ENCODE measurements around the gene OGT. TPM values are rescaled to one million over a fixed set of nuclear protein-coding genes. Genes with fewer than 3 reads are reported as not detected.
"Not testable (repeated sequence)": the region's sequence is repeated elsewhere in the genome, so short reads cannot be mapped to it uniquely, and the experiment has no call there.

The OGT gene
- total RNA-seq, 1 donor, result 323 TPM

- no peaks in the 10 kb centered on the region for H3K27me3 ChIP-seq (ENCODE audit: insufficient read depth, low read length)
- no peaks in the 10 kb centered on the region for H3K9me3 ChIP-seq (ENCODE audit: low read depth, low read length)
- H3K4me1 ChIP-seq (ENCODE audit: insufficient read depth, low read length), result no peaks in the 10 kb centered on the region
Observed at GRCh38 chrX:71599965-71600364, 67.1 kb downstream of the OGT start.

GRCh38 chrX:71603618-71604017 is 70.7 kb downstream of the OGT start:
- Histone ChIP-seq H3K4me1 (ENCODE audit: insufficient read depth, low read length) (peaks cover 17% of the 10 kb centered on the region), H3K4me3 (ENCODE audit: low read length) (no peak overlapping the region), H3K27me3 (ENCODE audit: insufficient read depth, low read length) (no peaks in the 10 kb centered on the region), H3K9me3 (ENCODE audit: low read depth, low read length) (no peaks in the 10 kb centered on the region)

More at GRCh38 chrX:71599965-71600364, 67.1 kb downstream of the OGT start:
- H3K4me3 ChIP-seq (ENCODE audit: low read length), result no peak overlapping the region

- peaks cover 18% of the 10 kb centered on the region for H3K4me1 ChIP-seq (ENCODE audit: insufficient read depth, low read length)
- no peak overlapping the region for H3K4me3 ChIP-seq (ENCODE audit: low read length)
- H3K27me3 ChIP-seq (ENCODE audit: insufficient read depth, low read length), result no peaks in the 10 kb centered on the region
- H3K9me3 ChIP-seq (ENCODE audit: low read depth, low read length), result no peaks in the 10 kb centered on the region
Observed at GRCh38 chrX:71604141-71604540, 71.2 kb downstream of the OGT start.

- H3K4me1 ChIP-seq (ENCODE audit: insufficient read depth, low read length), result peaks cover 18% of the 10 kb centered on the region
- no peaks in the 10 kb centered on the region for H3K9me3 ChIP-seq (ENCODE audit: low read depth, low read length)
- no peaks in the 10 kb centered on the region for H3K27me3 ChIP-seq (ENCODE audit: insufficient read depth, low read length)
- no peak overlapping the region for H3K4me3 ChIP-seq (ENCODE audit: low read length)
Observed at GRCh38 chrX:71604796-71605568, 72.1 kb downstream of the OGT start.

- H3K27me3 ChIP-seq (ENCODE audit: insufficient read depth, low read length), result no peaks in the 10 kb centered on the region
- H3K4me1 ChIP-seq (ENCODE audit: insufficient read depth, low read length), result peaks cover 18% of the 10 kb centered on the region
- no peak overlapping the region for H3K4me3 ChIP-seq (ENCODE audit: low read length)
- H3K9me3 ChIP-seq (ENCODE audit: low read depth, low read length), result no peaks in the 10 kb centered on the region
Observed at GRCh38 chrX:71606536-71607216, 73.8 kb downstream of the OGT start.

GRCh38 chrX:71607488-71607887 is 74.6 kb downstream of the OGT start:
- Histone ChIP-seq H3K9me3 (ENCODE audit: low read depth, low read length) (no peaks in the 10 kb centered on the region), H3K27me3 (ENCODE audit: insufficient read depth, low read length) (no peaks in the 10 kb centered on the region), H3K4me1 (ENCODE audit: insufficient read depth, low read length) (peaks cover 18% of the 10 kb centered on the region), H3K4me3 (ENCODE audit: low read length) (no peak overlapping the region)

GRCh38 chrX:71609095-71609750 is 76.3 kb downstream of the OGT start:
- no peaks in the 10 kb centered on the region for H3K9me3 ChIP-seq (ENCODE audit: low read depth, low read length)
- H3K27me3 ChIP-seq (ENCODE audit: insufficient read depth, low read length), result no peaks in the 10 kb centered on the region
- H3K4me1 ChIP-seq (ENCODE audit: insufficient read depth, low read length), result peaks cover 18% of the 10 kb centered on the region
- H3K4me3 ChIP-seq (ENCODE audit: low read length), result no peak overlapping the region

- not testable (repeated sequence) for H3K27me3 ChIP-seq (ENCODE audit: insufficient read depth, low read length); H3K9me3 ChIP-seq (ENCODE audit: low read depth, low read length); H3K4me3 ChIP-seq (ENCODE audit: low read length)
- peaks cover 14% of the 10 kb centered on the region for H3K4me1 ChIP-seq (ENCODE audit: insufficient read depth, low read length)
Observed at GRCh38 chrX:71611736-71612135, 78.8 kb downstream of the OGT start.

- Histone ChIP-seq H3K4me1 (ENCODE audit: insufficient read depth, low read length) (peaks cover 9% of the 10 kb centered on the region), H3K4me3 (ENCODE audit: low read length) (no peak overlapping the region), H3K9me3 (ENCODE audit: low read depth, low read length) (no peaks in the 10 kb centered on the region), H3K27me3 (ENCODE audit: insufficient read depth, low read length) (no peaks in the 10 kb centered on the region)
Observed at GRCh38 chrX:71612256-71612655, 79.4 kb downstream of the OGT start.

GRCh38 chrX:71615056-71615455 is 82.2 kb downstream of the OGT start:
- no peak overlapping the region for H3K4me3 ChIP-seq (ENCODE audit: low read length)
- H3K4me1 ChIP-seq (ENCODE audit: insufficient read depth, low read length), result peaks cover 24% of the 10 kb centered on the region
- H3K9me3 ChIP-seq (ENCODE audit: low read depth, low read length), result no peaks in the 10 kb centered on the region
- H3K27me3 ChIP-seq (ENCODE audit: insufficient read depth, low read length), result no peaks in the 10 kb centered on the region

- no peaks in the 10 kb centered on the region for H3K9me3 ChIP-seq (ENCODE audit: low read depth, low read length)
- no peak overlapping the region for H3K4me3 ChIP-seq (ENCODE audit: low read length)
- peaks cover 26% of the 10 kb centered on the region for H3K4me1 ChIP-seq (ENCODE audit: insufficient read depth, low read length)
- H3K27me3 ChIP-seq (ENCODE audit: insufficient read depth, low read length), result no peaks in the 10 kb centered on the region
Observed at GRCh38 chrX:71615954-71616353, 83.0 kb downstream of the OGT start.

- Histone ChIP-seq H3K27me3 (ENCODE audit: insufficient read depth, low read length) (no peaks in the 10 kb centered on the region), H3K4me1 (ENCODE audit: insufficient read depth, low read length) (peaks cover 26% of the 10 kb centered on the region), H3K4me3 (ENCODE audit: low read length) (peak overlapping the region; percentile 23), H3K9me3 (ENCODE audit: low read depth, low read length) (no peaks in the 10 kb centered on the region)
Observed at GRCh38 chrX:71616672-71617529, 84.0 kb downstream of the OGT start.

GRCh38 chrX:71617742-71618141 is 84.8 kb downstream of the OGT start:
- Histone ChIP-seq H3K27me3 (ENCODE audit: insufficient read depth, low read length) (no peaks in the 10 kb centered on the region), H3K9me3 (ENCODE audit: low read depth, low read length) (no peaks in the 10 kb centered on the region), H3K4me3 (ENCODE audit: low read length) (peak overlapping the region; percentile 23), H3K4me1 (ENCODE audit: insufficient read depth, low read length) (peaks cover 29% of the 10 kb centered on the region)

- H3K9me3 ChIP-seq (ENCODE audit: low read depth, low read length), result no peaks in the 10 kb centered on the region
- no peaks in the 10 kb centered on the region for H3K27me3 ChIP-seq (ENCODE audit: insufficient read depth, low read length)
- peaks cover 34% of the 10 kb centered on the region for H3K4me1 ChIP-seq (ENCODE audit: insufficient read depth, low read length)
- peak within 1 kb of the TSS; percentile 23 for H3K4me3 ChIP-seq (ENCODE audit: low read length)
Observed at GRCh38 chrX:71618303-71618721, 85.4 kb downstream of the OGT start, which contains the start of gene CXCR3. Gene CXCR3 (minus strand): TSS chrX:71618511. CDS start chrX:71618449, 62 bp downstream.

All from mononuclear cell (primary cell).